Fibroblast of gingiva (primary cell): ENCODE results near the gene AMER1.

Experiments
- DNase-seq: peaks from one replicate; pipeline ENCODE4 v3.0.0-alpha.2; 2011; ENCODE audit warnings: low read depth

Gene AMER1

DNA sequence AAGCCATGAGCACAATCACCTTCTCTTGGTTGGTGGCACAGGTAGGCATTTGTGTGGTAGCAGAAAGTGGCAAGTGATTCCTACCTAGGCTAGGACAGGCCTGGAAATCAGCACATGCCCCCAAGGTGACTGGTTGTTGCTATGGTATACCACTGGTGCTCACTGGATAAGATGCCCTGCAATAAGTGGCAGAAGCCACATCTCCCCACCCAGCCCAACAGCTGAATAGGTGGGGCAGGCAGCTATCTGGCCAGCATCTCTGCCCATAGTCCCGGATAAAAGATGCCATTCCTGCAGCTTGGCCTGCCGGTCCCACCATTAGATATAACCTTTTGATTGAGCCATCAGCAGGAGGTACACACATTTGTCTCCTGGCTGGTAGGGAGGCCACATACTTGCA, 21.1 kb downstream of the AMER1 start:
- no peak for DNase-seq

DNA sequence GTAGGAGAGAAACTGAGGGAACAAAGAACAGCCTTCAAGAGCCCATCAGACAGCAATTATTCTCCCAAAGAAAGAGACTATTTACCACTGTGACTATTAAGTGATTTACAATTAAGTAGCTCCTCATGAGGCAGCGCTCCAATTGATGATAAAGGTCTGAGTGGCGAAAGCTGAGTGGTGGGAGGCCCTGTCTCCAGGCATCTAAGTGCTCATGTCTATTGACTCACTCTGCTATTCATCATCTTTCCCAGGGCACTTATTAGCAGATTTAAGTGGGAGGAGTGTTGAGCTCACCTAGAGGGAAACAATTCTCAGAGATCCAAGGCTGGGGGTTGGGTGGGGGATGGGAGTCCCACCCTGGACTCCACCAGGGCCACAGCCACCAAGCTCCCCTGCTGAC, 23.3 kb downstream of the AMER1 start:
- no peak for DNase-seq

DNA sequence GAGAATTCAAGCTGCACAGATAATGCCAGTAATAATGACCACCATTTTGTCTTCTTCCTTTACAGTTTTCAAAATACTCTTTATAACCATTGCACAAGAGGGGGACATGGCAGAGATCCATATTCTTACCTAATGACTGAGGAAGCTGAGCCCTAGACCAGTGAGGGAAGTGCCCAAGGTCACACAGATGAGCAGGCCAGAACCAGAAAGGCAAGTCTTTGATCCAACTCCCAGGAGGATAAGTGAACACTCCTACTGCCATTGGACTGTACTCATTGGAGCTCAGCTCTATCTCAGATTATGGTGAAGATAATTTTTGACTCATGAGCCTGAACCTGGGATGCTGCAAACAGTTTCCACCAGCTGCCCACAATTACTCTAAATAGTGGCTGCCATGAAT, 28.6 kb downstream of the AMER1 start:
- DNase-seq = no peak

GRCh38 chrX:64169988-64170387, 35.5 kb downstream of the AMER1 start:
- no peak for DNase-seq

GRCh38 chrX:64152857-64153256, 52.7 kb downstream of the AMER1 start:
- DNase-seq = no peak

DNA sequence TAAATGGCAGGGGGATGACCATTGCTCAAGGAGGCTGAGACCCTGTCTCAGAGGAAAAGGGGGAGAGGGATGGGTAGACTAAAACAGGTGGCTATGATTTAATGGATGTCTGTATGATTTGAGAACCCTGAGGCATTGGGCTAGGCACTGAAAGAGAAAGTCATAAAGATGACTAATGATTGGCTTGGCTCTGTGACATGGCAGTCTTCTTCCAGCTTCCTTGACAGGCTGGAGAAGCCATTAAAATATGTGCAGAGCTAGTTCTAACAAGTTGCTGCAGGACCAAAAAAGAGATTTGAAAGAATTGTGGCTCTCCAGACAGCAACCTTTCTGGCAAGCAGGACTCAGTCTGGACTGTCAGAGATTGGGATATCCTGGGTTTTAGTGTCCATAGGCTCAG, 53.6 kb downstream of the AMER1 start:
- no peak for DNase-seq

DNA sequence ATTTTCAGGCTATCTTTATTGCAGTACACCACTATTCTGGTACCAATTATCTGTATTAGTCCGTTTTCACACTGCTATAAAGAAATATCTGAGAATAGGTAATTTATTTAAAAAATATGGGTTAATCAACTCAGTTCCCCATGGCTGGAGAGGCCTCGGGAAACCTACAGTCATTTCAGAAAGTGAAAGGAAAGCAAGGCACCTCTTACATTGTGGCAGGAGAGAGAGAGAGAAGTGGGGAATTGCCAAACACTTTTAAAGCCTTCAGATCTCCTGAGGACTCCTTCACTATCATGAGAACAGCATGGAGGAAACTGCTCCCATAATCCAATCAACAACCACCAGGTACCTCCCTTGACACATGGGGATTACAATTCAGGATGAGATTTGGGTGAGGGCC, 54.7 kb downstream of the AMER1 start:
- DNase-seq = no peak
